Upper lobe of left lung (tissue), 6 donors: Measurements from ENCODE around the gene DPH6. TPM values are rescaled to one million over a fixed set of nuclear protein-coding genes. Genes with fewer than 3 reads are reported as not detected.
A peak's percentile ranks its signal among the peaks of the same experiment; 100 is the strongest.

Experiments used
- ATAC-seq, 2 donors: fragments of 200-7000 bp; cut with Tn5 transposase; one replicate each; pipeline ENCODE4 v1.9.1; 2022; ENCODE audit warnings: mild to moderate bottlenecking in 2 of 2, moderate library complexity in 2 of 2; ENCODE audit not compliant: low FRiP score in 2 of 2
- DNase-seq, 2 donors: peaks; one replicate each; pipeline ENCODE4 v3.0.0-alpha.2; 2019 to 2020
- H3K27ac ChIP-seq, 4 donors: fragments of 200-600 bp; sonication (generic); one replicate each; pipeline ENCODE4 v1.5.1; 2016 to 2019
- H3K27me3 ChIP-seq, 4 donors: fragments of 200-600 bp; sonication (generic); one replicate each; pipeline ENCODE4 v1.5.1; 2017 to 2019
- H3K36me3 ChIP-seq, 4 donors: fragments of 200-600 bp; sonication (generic); one replicate each; pipeline ENCODE4 v1.5.1; 2016 to 2019
- H3K4me1 ChIP-seq, 4 donors: fragments of 200-600 bp; sonication (generic); one replicate each; pipeline ENCODE4 v1.5.1; 2018 to 2019
- H3K4me3 ChIP-seq, 4 donors: fragments of 200-600 bp; sonication (generic); one replicate each; pipeline ENCODE4 v1.5.1; 2017 to 2019; ENCODE audit warnings: mild to moderate bottlenecking in 2 of 4, moderate library complexity in 1 of 4
- H3K9me3 ChIP-seq, 4 donors: fragments of 200-600 bp; sonication (generic); one replicate each; pipeline ENCODE4 v1.5.1; 2018 to 2019
- CTCF ChIP-seq, 6 experiments: fragments of 450-650 bp in 4 of 6; fragments of 200-600 bp in 2 of 6; sonication (generic) in 2 of 6; IDR thresholded peaks; one replicate each; pipeline ENCODE4 v1.5.1; 2016 to 2019; ENCODE audit warnings: antibody characterized with exemption in 6 of 6
- EP300 ChIP-seq, 4 donors: sonication (generic); formaldehyde crosslinking; IDR thresholded peaks; one replicate each; pipeline ENCODE4 v1.5.1; 2017; ENCODE audit warnings: antibody characterized with exemption in 4 of 4, control low read depth in 2 of 4
- POLR2A ChIP-seq, 4 donors: fragments of 450-650 bp; IDR thresholded peaks; one replicate each; pipeline ENCODE4 v1.5.1; 2016 to 2017; ENCODE audit warnings: antibody characterized with exemption in 4 of 4, mild to moderate bottlenecking in 2 of 4
- POLR2AphosphoS5 ChIP-seq, 2 donors: sonication (generic); formaldehyde crosslinking; IDR thresholded peaks; one replicate each; pipeline ENCODE4 v1.5.1; 2017; ENCODE audit warnings: antibody characterized with exemption in 2 of 2
- WGBS, 2 donors: methylation state at CpG; one replicate each; pipeline ENCODE4 v1.1.5; 2017 to 2018; 5-methylcytosine and 5-hydroxymethylcytosine counted together
- total RNA-seq, 6 donors: library from RNA; depleted of rRNA in 4 of 6; stranded (reverse); fragments of >200 nt in 4 of 6; gene quantifications; one replicate each; pipeline versions ENCODE4 v1.1.0 to v1.2.1, GENCODE V29; 2016 to 2021
- donor health status: DM: no; HTN: no; CAD: no; lungs with moderate emphysema.
- donor health status: DM: no; HTN: yes; CAD: no; lungs with severe emphysema.

DPH6 gene
- total RNA-seq, 6 donors from 2014 or later, result 6.3 to 48.2 (median 14.6) TPM

- Histone ChIP-seq H3K27me3 (no peaks in the 10 kb centered on the region), H3K36me3 (no peaks in the 10 kb centered on the region), H3K4me1 (no peaks in the 10 kb centered on the region), H3K27ac (no peak overlapping the region), H3K9me3 (no peaks in the 10 kb centered on the region), H3K4me3 (no peak overlapping the region)
- DNase-seq (no peak), ATAC-seq (no peak)
- TF ChIP-seq CTCF (IDR thresholded peaks at IDR 0.05), result no peak
- no peak for TF ChIP-seq POLR2A (IDR thresholded peaks at IDR 0.05)
- no peak for TF ChIP-seq EP300 (IDR thresholded peaks at IDR 0.05)
- no peak for TF ChIP-seq POLR2AphosphoS5 (IDR thresholded peaks at IDR 0.05)
Measured at GRCh38 chr15:35465783-35466182, 80.2 kb downstream of the DPH6 start.

- Histone ChIP-seq H3K36me3 (no peaks in the 10 kb centered on the region), H3K4me1 (no peaks in the 10 kb centered on the region), H3K4me3 (no peak overlapping the region), H3K27me3 (no peaks in the 10 kb centered on the region), H3K9me3 (no peaks in the 10 kb centered on the region), H3K27ac (no peak overlapping the region)
- no peak for DNase-seq
- ATAC-seq, result no peak
- WGBS, 2 donors, result 70 to 74% methylated on average over 4 of the region's 4 CpGs
- no peak for TF ChIP-seq POLR2AphosphoS5 (IDR thresholded peaks at IDR 0.05)
Measured at GRCh38 chr15:35460616-35461015, 85.3 kb downstream of the DPH6 start.

GRCh38 chr15:35458176-35458856 lies 87.6 kb downstream of the DPH6 start:
- no peak for DNase-seq
- Histone ChIP-seq H3K4me3 (no peak overlapping the region), H3K9me3 (no peaks in the 10 kb centered on the region), H3K27ac (no peak overlapping the region), H3K36me3 (no peaks in the 10 kb centered on the region), H3K4me1 (no peaks in the 10 kb centered on the region), H3K27me3 (no peaks in the 10 kb centered on the region)
- TF ChIP-seq POLR2A (IDR thresholded peaks at IDR 0.05), result no peak
- no peak for TF ChIP-seq EP300 (IDR thresholded peaks at IDR 0.05)
- TF ChIP-seq POLR2AphosphoS5 (IDR thresholded peaks at IDR 0.05), result no peak
- no peak for TF ChIP-seq CTCF (IDR thresholded peaks at IDR 0.05)
- 95 to 96% methylated on average over 7 of the region's 7 CpGs for WGBS, 2 donors
- no peak for ATAC-seq

- TF ChIP-seq POLR2AphosphoS5 (IDR thresholded peaks at IDR 0.05) (no peak), CTCF (IDR thresholded peaks at IDR 0.05) (no peak), POLR2A (IDR thresholded peaks at IDR 0.05) (no peak)
- no peaks in the 10 kb centered on the region for H3K27me3 ChIP-seq
- H3K4me1 ChIP-seq, result no peaks in the 10 kb centered on the region
- H3K9me3 ChIP-seq, result no peaks in the 10 kb centered on the region
- ATAC-seq (no peak), DNase-seq (no peak)
- no peak overlapping the region for H3K27ac ChIP-seq
- H3K36me3 ChIP-seq, result no peaks in the 10 kb centered on the region
- H3K4me3 ChIP-seq, result no peak overlapping the region
Measured at GRCh38 chr15:35455201-35455600, 90.8 kb downstream of the DPH6 start.

- Histone ChIP-seq H3K4me3 (no peak overlapping the region), H3K4me1 (no peaks in the 10 kb centered on the region), H3K27me3 (no peaks in the 10 kb centered on the region), H3K36me3 (no peaks in the 10 kb centered on the region), H3K27ac (no peak overlapping the region), H3K9me3 (no peaks in the 10 kb centered on the region)
- 88% methylated on average over 1 of the region's 1 CpG for WGBS, 2 donors
- TF ChIP-seq CTCF (IDR thresholded peaks at IDR 0.05), result no peak
- ATAC-seq (peak in 1 of 2 donors; percentile 69), DNase-seq (no peak)
Measured at GRCh38 chr15:35450492-35450891, 95.5 kb downstream of the DPH6 start.
